IMR-90 (cell line): ENCODE measurements around the gene MEIS3. TPM values are rescaled to one million over a fixed set of nuclear protein-coding genes. Genes with fewer than 3 reads are reported as not detected.

Experiments used
- ATAC-seq: fragments of 200-7000 bp; cut with Tn5 transposase; 2 replicates; pipeline ENCODE4 v1.9.1; 2020; ENCODE audit warnings: low read depth, mild to moderate bottlenecking, moderate library complexity
- BruUV-seq: library from RNA; stranded (reverse); fragments of 400-500 nt; replicated peaks from 2 replicates; lab custom pipeline; 2021; lab: Mats Ljungman, UMichigan
- CTCF ChIA-PET: fragments of 300-600 bp; formaldehyde crosslinking; extraction: SDS; loops from one replicate; lab custom pipeline; 2021; ENCODE audit warnings: antibody characterized with exemption; lab: Yijun Ruan, JAX
- POLR2A ChIA-PET: fragments of 300-600 bp; sonication (Branson Sonifier 250); formaldehyde crosslinking; loops from one replicate; lab custom pipeline; 2022; ENCODE audit warnings: antibody characterized with exemption; ENCODE audit not compliant: unreplicated experiment; lab: Charles Lee
- DNase-seq: peaks from one replicate; pipeline ENCODE4 v3.0.0; 2013
- H2AFZ ChIP-seq: replicated peaks from 2 replicates; pipeline ENCODE3; 2013; ENCODE audit warnings: low read length, mild to moderate bottlenecking; ENCODE audit not compliant: poor library complexity
- H2AK5ac ChIP-seq: 2 replicates; pipeline ENCODE4 v1.6.1; 2013; ENCODE audit warnings: low read depth, low read length, inconsistent platforms
- H2AK9ac ChIP-seq: replicated peaks from 2 replicates; pipeline ENCODE3; 2013; ENCODE audit warnings: mild to moderate bottlenecking, low read depth, low read length, moderate library complexity; ENCODE audit not compliant: poor library complexity
- H2BK120ac ChIP-seq: 2 replicates; pipeline ENCODE4 v1.6.1; 2013; ENCODE audit warnings: low read depth, low read length, inconsistent platforms
- H2BK15ac ChIP-seq: 3 replicates; pipeline ENCODE4 v1.6.1; 2013; ENCODE audit warnings: low read depth, low read length, inconsistent platforms
- H2BK20ac ChIP-seq: 2 replicates; pipeline ENCODE4 v1.6.1; 2013; ENCODE audit warnings: low read depth, mild to moderate bottlenecking, inconsistent platforms, low read length, moderate library complexity
- H2BK5ac ChIP-seq: 2 replicates; pipeline ENCODE4 v1.6.1; 2013; ENCODE audit warnings: mild to moderate bottlenecking, low read depth, low read length, inconsistent platforms; ENCODE audit not compliant: poor library complexity, severe bottlenecking
- H3K14ac ChIP-seq: replicated peaks from 2 replicates; pipeline ENCODE4 v1.6.1; 2013; ENCODE audit warnings: low read depth, low read length, inconsistent platforms
- H3K18ac ChIP-seq: 2 replicates; pipeline ENCODE4 v1.6.1; 2013; ENCODE audit warnings: low read depth, low read length, control low read depth
- H3K23ac ChIP-seq: 2 replicates; pipeline ENCODE4 v1.6.1; 2013; ENCODE audit warnings: low read depth, low read length, inconsistent platforms
- H3K27ac ChIP-seq: 2 replicates; pipeline ENCODE4 v1.5.1; 2013; ENCODE audit warnings: mild to moderate bottlenecking, control low read depth, low read length; ENCODE audit not compliant: insufficient read depth
- H3K27me3 ChIP-seq: 2 replicates; pipeline ENCODE4 v1.6.1; 2013; ENCODE audit warnings: low read length; ENCODE audit not compliant: control insufficient read depth, insufficient read depth
- H3K36me3 ChIP-seq: 2 replicates; pipeline ENCODE4 v1.6.1; 2013; ENCODE audit warnings: low read length, mixed read lengths; ENCODE audit not compliant: control insufficient read depth, insufficient read depth
- H3K4ac ChIP-seq: 2 replicates; pipeline ENCODE4 v1.6.1; 2013; ENCODE audit warnings: low read depth, low read length, inconsistent platforms
- H3K4me1 ChIP-seq: 2 replicates; pipeline ENCODE4 v1.6.1; 2013; ENCODE audit warnings: low read length, mixed read lengths; ENCODE audit not compliant: control insufficient read depth, insufficient read depth
- H3K4me2 ChIP-seq: 2 replicates; pipeline ENCODE4 v1.6.1; 2013; ENCODE audit warnings: low read depth, mild to moderate bottlenecking, control low read depth, low read length, moderate library complexity
- H3K4me3 ChIP-seq: 2 replicates; pipeline ENCODE4 v1.5.1; 2013; ENCODE audit warnings: low read depth, mild to moderate bottlenecking, control low read depth, low read length, moderate library complexity; ENCODE audit not compliant: insufficient read depth
- H3K56ac ChIP-seq: 2 replicates; pipeline ENCODE4 v1.6.1; 2013; ENCODE audit warnings: low read length, inconsistent platforms; ENCODE audit not compliant: insufficient read depth; ENCODE audit errors: extremely low read depth
- H3K79me1 ChIP-seq, 2 experiments: 2 replicates each; pipeline ENCODE4 v1.6.1; 2013; ENCODE audit warnings: low read length in 2 of 2, inconsistent platforms in 1 of 2, low read depth in 1 of 2
- H3K9ac ChIP-seq: 2 replicates; pipeline ENCODE4 v1.6.1; 2013; ENCODE audit warnings: low read depth, low read length, control low read depth
- H3K9me1 ChIP-seq: 2 replicates; pipeline ENCODE4 v1.6.1; 2013; ENCODE audit warnings: low read length, inconsistent platforms; ENCODE audit not compliant: insufficient read depth
- H3K9me3 ChIP-seq: 2 replicates; pipeline ENCODE4 v1.6.1; 2013; ENCODE audit warnings: low read length; ENCODE audit not compliant: control insufficient read depth, insufficient read depth
- H4K20me1 ChIP-seq: 2 replicates; pipeline ENCODE4 v1.6.1; 2013; ENCODE audit warnings: low read length, inconsistent platforms; ENCODE audit not compliant: insufficient read depth
- H4K5ac ChIP-seq: 2 replicates; pipeline ENCODE4 v1.6.1; 2013; ENCODE audit warnings: mild to moderate bottlenecking, low read depth, low read length, control low read depth
- H4K8ac ChIP-seq, 2 experiments: 2 replicates each; pipeline ENCODE4 v1.6.1; 2013; ENCODE audit warnings: low read depth in 2 of 2, low read length in 2 of 2, control low read depth in 1 of 2, inconsistent platforms in 1 of 2
- H4K91ac ChIP-seq: 2 replicates; pipeline ENCODE4 v1.6.1; 2013; ENCODE audit warnings: low read depth, low read length, inconsistent platforms; ENCODE audit not compliant: insufficient read depth
- BHLHE40 ChIP-seq: fragments of 150-350 bp; IDR thresholded peaks from 2 replicates; pipeline ENCODE4 v1.6.1; 2016; ENCODE audit warnings: mild to moderate bottlenecking, low read depth, low read length
- CEBPB ChIP-seq: IDR thresholded peaks from 2 replicates; pipeline ENCODE4 v1.6.1; 2012; ENCODE audit warnings: low read depth, low read length, improper control_type of control experiment
- CHD1 ChIP-seq: IDR thresholded peaks from 2 replicates; pipeline ENCODE4 v1.6.1; 2012; ENCODE audit warnings: low read depth, low read length, improper control_type of control experiment
- FOS ChIP-seq: fragments of 150-350 bp; IDR thresholded peaks from 2 replicates; pipeline ENCODE4 v1.6.1; 2016; ENCODE audit warnings: low read depth, low read length
- MAFK ChIP-seq: IDR thresholded peaks from 2 replicates; pipeline ENCODE4 v1.6.1; 2012; ENCODE audit warnings: low read depth, low read length, improper control_type of control experiment
- MAZ ChIP-seq: IDR thresholded peaks from 2 replicates; pipeline ENCODE4 v1.6.1; 2012; ENCODE audit warnings: low read depth, mild to moderate bottlenecking, low read length, improper control_type of control experiment, moderate library complexity, borderline replicate concordance
- MXI1 ChIP-seq: IDR thresholded peaks from 2 replicates; pipeline ENCODE4 v1.6.1; 2012; ENCODE audit warnings: low read depth, mild to moderate bottlenecking, low read length, moderate library complexity, borderline replicate concordance
- NFE2L2 ChIP-seq: fragments of 150-350 bp; IDR thresholded peaks from 2 replicates; pipeline ENCODE4 v1.6.1; 2016; ENCODE audit warnings: low read depth, mild to moderate bottlenecking, low read length
- POLR2A ChIP-seq: IDR thresholded peaks from 2 replicates; pipeline ENCODE4 v1.6.1; 2012; ENCODE audit warnings: mild to moderate bottlenecking, low read depth, low read length
- RAD21 ChIP-seq: IDR thresholded peaks from 2 replicates; pipeline ENCODE4 v1.6.1; 2012; ENCODE audit warnings: low read length, improper control_type of control experiment
- RCOR1 ChIP-seq: IDR thresholded peaks from 2 replicates; pipeline ENCODE4 v1.6.1; 2012; ENCODE audit warnings: mild to moderate bottlenecking, low read length, improper control_type of control experiment; ENCODE audit not compliant: insufficient replicate concordance
- RFX5 ChIP-seq: IDR thresholded peaks from 2 replicates; pipeline ENCODE4 v1.8.0; 2012; ENCODE audit warnings: low read depth, mild to moderate bottlenecking, low read length, moderate library complexity
- SMC3 ChIP-seq: fragments of 150-350 bp; IDR thresholded peaks from 2 replicates; pipeline ENCODE4 v1.6.1; 2016; ENCODE audit warnings: low read depth, mild to moderate bottlenecking, antibody characterized with exemption, low read length, moderate library complexity
- WGBS, 2 experiments: methylation state at CpG; one replicate each; pipeline versions ENCODE4 v1.1.5 to v1.1.7; 2013; ENCODE audit warnings: missing lambda C conversion rate in 2 of 2; ENCODE audit not compliant: insufficient read length in 1 of 2; ENCODE audit errors: extremely low coverage in 2 of 2; 5-methylcytosine and 5-hydroxymethylcytosine counted together
- dilution Hi-C: fragments of 300-500 bp; cut with HindIII; formaldehyde crosslinking; loops from one replicate; pipeline ENCODE4 v1.14.3; 2018; ENCODE audit warnings: low sequenced_read_pairs; ENCODE audit not compliant: unreplicated experiment
- in situ Hi-C: fragments of 300-500 bp; cut with MboI; formaldehyde crosslinking; loops from 3 replicates; pipeline ENCODE4 v1.14.3; 2019; ENCODE audit warnings: low sequenced_read_pairs, inconsistent platforms, mixed read lengths
- intact Hi-C: fragments of 100-400 bp; cut with micrococcal nuclease; formaldehyde crosslinking; loops from 2 replicates; pipeline ENCODE4 v1.10.0; 2022
- polyA plus RNA-seq, 3 experiments: library from polyadenylated mRNA; depleted of rRNA; stranded (reverse); fragments of >200 nt; gene quantifications; 2 replicates each; pipeline ENCODE4 v1.2.3, GENCODE V29; 2012; ENCODE audit warnings: low replicate concordance in 1 of 3
- total RNA-seq: library from RNA; depleted of rRNA; stranded (reverse); fragments of >200 nt; gene quantifications from 2 replicates; pipeline ENCODE4 v1.2.3, GENCODE V29; 2012
- TF ChIP-seq, protein P1 (sequence below): fragments of 150-350 bp; IDR thresholded peaks from 2 replicates; pipeline ENCODE4 v1.6.1; 2016; ENCODE audit warnings: low read depth, mild to moderate bottlenecking, low read length, moderate library complexity, borderline replicate concordance
- TF ChIP-seq, protein P2 (sequence below): fragments of 150-350 bp; IDR thresholded peaks from 2 replicates; pipeline ENCODE4 v1.6.1; 2017; ENCODE audit warnings: mild to moderate bottlenecking, antibody characterized with exemption, low read length, low read depth
- TF ChIP-seq, protein P3 (sequence below): conservative IDR thresholded peaks from 2 replicates; pipeline ENCODE4 v1.5.1; 2012; ENCODE audit warnings: mild to moderate bottlenecking, low read depth, low read length, improper control_type of control experiment

MEIS3 gene
- total and polyA plus RNA-seq, 2 of the 4 experiments (the other 2 are of a cell fraction), result 32.4 to 33.0 TPM

DNA sequence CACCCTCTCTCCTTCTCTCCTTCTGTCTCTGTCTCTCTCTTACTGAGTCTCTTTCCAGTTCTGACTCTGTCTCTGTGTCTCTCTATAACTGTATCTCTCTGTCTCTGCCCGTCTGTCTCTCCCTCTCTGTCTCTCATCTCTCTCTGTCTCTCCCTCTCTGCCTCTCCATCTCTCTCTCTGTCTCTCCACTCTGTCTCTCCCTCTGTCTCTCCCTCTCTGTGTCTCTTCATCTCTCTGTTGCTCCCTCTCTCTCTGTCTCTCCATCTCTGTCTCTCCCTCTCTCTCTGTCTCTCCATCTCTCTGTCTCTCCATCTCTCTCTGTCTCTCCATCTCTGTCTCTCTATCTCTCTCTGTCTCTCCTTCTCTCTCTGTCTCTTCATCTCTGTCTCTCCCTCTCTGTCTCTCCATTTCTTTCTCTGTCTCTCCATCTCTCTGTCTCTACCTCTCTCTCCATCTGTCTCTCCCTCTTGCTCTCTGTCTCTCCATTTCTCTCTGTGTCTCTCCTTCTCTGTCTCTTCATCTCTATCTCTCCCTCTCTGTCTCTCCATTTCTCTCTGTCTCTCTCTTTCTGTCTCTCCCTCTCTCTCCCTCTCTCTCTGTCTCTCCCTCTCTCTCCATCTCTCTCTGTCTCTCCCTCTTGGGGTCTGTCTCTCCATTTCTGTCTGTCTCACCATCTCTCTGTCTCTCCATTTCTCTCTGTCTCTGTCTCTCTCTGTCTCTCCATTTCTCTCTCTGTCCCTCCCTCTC, 3.3 kb upstream of the MEIS3 start:
- H3K4ac ChIP-seq, result no peak overlapping the region
- H3K4me3 ChIP-seq, result no peak overlapping the region
- TF ChIP-seq NFE2L2 (no peak), RCOR1 (no peak), FOS (no peak), MAZ (no peak), SMC3 (no peak), POLR2A (no peak), BHLHE40 (no peak), RFX5 (no peak), MXI1 (no peak), CHD1 (no peak), CEBPB (no peak), MAFK (no peak), RAD21 (no peak)
- TF ChIP-seq, protein P1, sequence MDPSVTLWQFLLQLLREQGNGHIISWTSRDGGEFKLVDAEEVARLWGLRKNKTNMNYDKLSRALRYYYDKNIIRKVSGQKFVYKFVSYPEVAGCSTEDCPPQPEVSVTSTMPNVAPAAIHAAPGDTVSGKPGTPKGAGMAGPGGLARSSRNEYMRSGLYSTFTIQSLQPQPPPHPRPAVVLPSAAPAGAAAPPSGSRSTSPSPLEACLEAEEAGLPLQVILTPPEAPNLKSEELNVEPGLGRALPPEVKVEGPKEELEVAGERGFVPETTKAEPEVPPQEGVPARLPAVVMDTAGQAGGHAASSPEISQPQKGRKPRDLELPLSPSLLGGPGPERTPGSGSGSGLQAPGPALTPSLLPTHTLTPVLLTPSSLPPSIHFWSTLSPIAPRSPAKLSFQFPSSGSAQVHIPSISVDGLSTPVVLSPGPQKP, result no peak
- TF ChIP-seq, protein P2, sequence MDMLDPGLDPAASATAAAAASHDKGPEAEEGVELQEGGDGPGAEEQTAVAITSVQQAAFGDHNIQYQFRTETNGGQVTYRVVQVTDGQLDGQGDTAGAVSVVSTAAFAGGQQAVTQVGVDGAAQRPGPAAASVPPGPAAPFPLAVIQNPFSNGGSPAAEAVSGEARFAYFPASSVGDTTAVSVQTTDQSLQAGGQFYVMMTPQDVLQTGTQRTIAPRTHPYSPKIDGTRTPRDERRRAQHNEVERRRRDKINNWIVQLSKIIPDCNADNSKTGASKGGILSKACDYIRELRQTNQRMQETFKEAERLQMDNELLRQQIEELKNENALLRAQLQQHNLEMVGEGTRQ, result no peak
- TF ChIP-seq, protein P3, sequence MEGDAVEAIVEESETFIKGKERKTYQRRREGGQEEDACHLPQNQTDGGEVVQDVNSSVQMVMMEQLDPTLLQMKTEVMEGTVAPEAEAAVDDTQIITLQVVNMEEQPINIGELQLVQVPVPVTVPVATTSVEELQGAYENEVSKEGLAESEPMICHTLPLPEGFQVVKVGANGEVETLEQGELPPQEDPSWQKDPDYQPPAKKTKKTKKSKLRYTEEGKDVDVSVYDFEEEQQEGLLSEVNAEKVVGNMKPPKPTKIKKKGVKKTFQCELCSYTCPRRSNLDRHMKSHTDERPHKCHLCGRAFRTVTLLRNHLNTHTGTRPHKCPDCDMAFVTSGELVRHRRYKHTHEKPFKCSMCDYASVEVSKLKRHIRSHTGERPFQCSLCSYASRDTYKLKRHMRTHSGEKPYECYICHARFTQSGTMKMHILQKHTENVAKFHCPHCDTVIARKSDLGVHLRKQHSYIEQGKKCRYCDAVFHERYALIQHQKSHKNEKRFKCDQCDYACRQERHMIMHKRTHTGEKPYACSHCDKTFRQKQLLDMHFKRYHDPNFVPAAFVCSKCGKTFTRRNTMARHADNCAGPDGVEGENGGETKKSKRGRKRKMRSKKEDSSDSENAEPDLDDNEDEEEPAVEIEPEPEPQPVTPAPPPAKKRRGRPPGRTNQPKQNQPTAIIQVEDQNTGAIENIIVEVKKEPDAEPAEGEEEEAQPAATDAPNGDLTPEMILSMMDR, result no peak
- no peak overlapping the region for H3K4me2 ChIP-seq
- H2BK5ac ChIP-seq, result no peak overlapping the region
- H3K27ac ChIP-seq, result no peak overlapping the region
- no peak overlapping the region for H4K5ac ChIP-seq
- DNase-seq, result no peak
- dilution Hi-C loops, result no loop called here
- H4K91ac ChIP-seq, result no peak overlapping the region
- BruUV-seq, result no TSS peak
- no peak overlapping the region for H2AK9ac ChIP-seq
- peaks cover 47% of the 10 kb centered on the region for H3K27me3 ChIP-seq
- H3K18ac ChIP-seq, result no peak overlapping the region
- H3K79me1 ChIP-seq, result peaks cover 6 to 13% of the 10 kb centered on the region in 2 experiments; a peak in 3 of 4 replicates
- no peak overlapping the region for H2BK120ac ChIP-seq
- no peaks in the 10 kb centered on the region for H3K9me3 ChIP-seq
- ChIA-PET POLR2A (no interaction called here), CTCF (no interaction called here)
- H2BK20ac ChIP-seq, result no peak overlapping the region
- H2AK5ac ChIP-seq, result no peak overlapping the region
- H3K23ac ChIP-seq, result peak overlapping the region; percentile 79; the same call in 1 of the 2 replicates
- H4K8ac ChIP-seq, result no peak overlapping the region
- intact Hi-C loops, result no loop called here
- 0% methylated on average over 1 of the region's 1 CpG; no CpG with 5 or more reads in 1 of the 2 experiments for WGBS, 2 experiments
- no peak overlapping the region for H3K9ac ChIP-seq
- in situ Hi-C loops, result no loop called here
- H3K4me1 ChIP-seq, result peaks cover 8% of the 10 kb centered on the region
- peak overlapping the region; percentile 28 for H2AFZ ChIP-seq
- H4K20me1 ChIP-seq, result peaks cover 15% of the 10 kb centered on the region
- no peaks in the 10 kb centered on the region for H3K36me3 ChIP-seq
- H3K14ac ChIP-seq, result no peak overlapping the region
- ATAC-seq, result no peak
- no peak overlapping the region for H2BK15ac ChIP-seq
- H3K56ac ChIP-seq, result no peak overlapping the region
- H3K9me1 ChIP-seq, result peaks cover 5% of the 10 kb centered on the region
